ENCODE measurements around the gene UBE2E2.

The UBE2E2 gene

GRCh38 chr3:23199649-23200048 lies 3.5 kb upstream of the UBE2E2 start:
- no peak for ATAC-seq
- no peak for TF ChIP-seq ESRRG (CRISPR knock-in tag; IDR thresholded peaks at IDR 0.05)
- TF ChIP-seq CSRNP3 (CRISPR knock-in tag; IDR thresholded peaks at IDR 0.05): no peak
- no peak for TF ChIP-seq ZFP30 (CRISPR knock-in tag; IDR thresholded peaks at IDR 0.05)
- no peak for TF ChIP-seq TOX (CRISPR knock-in tag; IDR thresholded peaks at IDR 0.05; ENCODE audit: borderline replicate concordance)
- TF ChIP-seq BACH2 (CRISPR knock-in tag; IDR thresholded peaks at IDR 0.05; ENCODE audit: borderline replicate concordance): no peak
- TF ChIP-seq CSDC2 (CRISPR knock-in tag; IDR thresholded peaks at IDR 0.05): no peak
- TF ChIP-seq PATZ1 (CRISPR knock-in tag; IDR thresholded peaks at IDR 0.05; ENCODE audit: borderline replicate concordance): no peak
- no peak for TF ChIP-seq ZNF8 (CRISPR knock-in tag; IDR thresholded peaks at IDR 0.05)

GRCh38 chr3:23201154-23201838 lies 1.8 kb upstream of the UBE2E2 start:
- ATAC-seq: no peak

GRCh38 chr3:23202203-23202920 lies 765 bp upstream of the UBE2E2 start:
- peak; percentile 19 for ATAC-seq
- TF ChIP-seq TOX (CRISPR knock-in tag; IDR thresholded peaks at IDR 0.05; ENCODE audit: borderline replicate concordance): no peak
- TF ChIP-seq CSRNP3 (CRISPR knock-in tag; IDR thresholded peaks at IDR 0.05): no peak

More at GRCh38 chr3:23201154-23201838, 1.8 kb upstream of the UBE2E2 start:
- TF ChIP-seq TCF4 (CRISPR knock-in tag; IDR thresholded peaks at IDR 0.05; ENCODE audit: borderline replicate concordance) (no peak), POU6F1 (CRISPR knock-in tag; IDR thresholded peaks at IDR 0.05; ENCODE audit: borderline replicate concordance, low read depth) (no peak), GLIS3 (CRISPR knock-in tag; IDR thresholded peaks at IDR 0.05) (no peak), ARNTL (CRISPR knock-in tag; IDR thresholded peaks at IDR 0.05; ENCODE audit: borderline replicate concordance, low read depth) (no peak), CSRNP3 (CRISPR knock-in tag; IDR thresholded peaks at IDR 0.05) (no peak), RARB (CRISPR knock-in tag; IDR thresholded peaks at IDR 0.05) (no peak), ZNF8 (CRISPR knock-in tag; IDR thresholded peaks at IDR 0.05) (no peak), ZNF70 (CRISPR knock-in tag; IDR thresholded peaks at IDR 0.05) (no peak), OSR1 (CRISPR knock-in tag; IDR thresholded peaks at IDR 0.05) (no peak), ZC3H10 (CRISPR knock-in tag; IDR thresholded peaks at IDR 0.05) (no peak), BACH2 (CRISPR knock-in tag; IDR thresholded peaks at IDR 0.05; ENCODE audit: borderline replicate concordance) (no peak)

GRCh38 chr3:23203708-23204330 lies 692 bp downstream of the UBE2E2 start:
- ATAC-seq: peak; percentile 61
- no peak for TF ChIP-seq ZFP3 (CRISPR knock-in tag; IDR thresholded peaks at IDR 0.05)
- no peak for TF ChIP-seq CSDC2 (CRISPR knock-in tag; IDR thresholded peaks at IDR 0.05)
- no peak for TF ChIP-seq ZFP30 (CRISPR knock-in tag; IDR thresholded peaks at IDR 0.05)
- no peak for TF ChIP-seq ARNTL (CRISPR knock-in tag; IDR thresholded peaks at IDR 0.05; ENCODE audit: borderline replicate concordance, low read depth)
- TF ChIP-seq PATZ1 (CRISPR knock-in tag; IDR thresholded peaks at IDR 0.05; ENCODE audit: borderline replicate concordance): no peak
- no peak for TF ChIP-seq TSHZ2 (CRISPR knock-in tag; IDR thresholded peaks at IDR 0.05)
